PC-3 (cell line): ENCODE measurements around the gene TBC1D5. TPM values are rescaled to one million over a fixed set of nuclear protein-coding genes. Genes with fewer than 3 reads are reported as not detected.

Experiments used
- ATAC-seq: fragments of 200-7000 bp; cut with Tn5 transposase; 2 replicates; pipeline ENCODE4 v1.9.1; 2020; ENCODE audit warnings: mild to moderate bottlenecking, moderate library complexity
- BruUV-seq: library from RNA; stranded (reverse); fragments of 400-500 nt; replicated peaks from 2 replicates; lab custom pipeline; 2021; lab: Mats Ljungman, UMichigan
- CTCF ChIA-PET: fragments of 300-600 bp; sonication (Branson Sonifier 250); formaldehyde crosslinking; loops from one replicate; lab custom pipeline; 2022; ENCODE audit warnings: antibody characterized with exemption; lab: Charles Lee
- POLR2A ChIA-PET: fragments of 300-600 bp; sonication (Branson Sonifier 250); formaldehyde crosslinking; loops from one replicate; lab custom pipeline; 2022; ENCODE audit warnings: antibody characterized with exemption; ENCODE audit not compliant: unreplicated experiment; lab: Charles Lee
- DNase-seq: peaks from one replicate; pipeline ENCODE4 v3.0.0-alpha.2; 2015
- H2AFZ ChIP-seq: fragments of 300-600 bp; sonication (generic); 2 replicates; pipeline ENCODE4 v1.6.0; 2016; ENCODE audit warnings: antibody characterized with exemption, low read length
- H3F3A ChIP-seq: fragments of 300-600 bp; sonication (generic); one replicate; pipeline ENCODE4 v1.6.0; 2017; ENCODE audit warnings: antibody characterized with exemption, low read length, control low read depth, mild to moderate bottlenecking; ENCODE audit not compliant: unreplicated experiment
- H3K27ac ChIP-seq: fragments of 300-600 bp; sonication (generic); 2 replicates; pipeline ENCODE4 v1.5.1; 2016; ENCODE audit warnings: mild to moderate bottlenecking, low read length
- H3K27me3 ChIP-seq: fragments of 300-600 bp; sonication (generic); 2 replicates; pipeline ENCODE4 v1.6.1; 2016; ENCODE audit warnings: low read length, mixed read lengths
- H3K36me3 ChIP-seq: fragments of 300-600 bp; sonication (generic); 2 replicates; pipeline ENCODE4 v1.6.1; 2016; ENCODE audit warnings: low read depth, mixed run types, low read length, mixed read lengths
- H3K4me1 ChIP-seq: fragments of 300-600 bp; sonication (generic); 2 replicates; pipeline ENCODE4 v1.5.1; 2016; ENCODE audit warnings: low read length; ENCODE audit not compliant: insufficient read depth
- H3K4me2 ChIP-seq: fragments of 300-600 bp; sonication (generic); 2 replicates; pipeline ENCODE4 v1.6.0; 2016; ENCODE audit warnings: low read length
- H3K4me3 ChIP-seq: fragments of 300-600 bp; sonication (generic); 2 replicates; pipeline ENCODE4 v1.5.1; 2016; ENCODE audit warnings: mild to moderate bottlenecking, low read length, mixed read lengths
- H3K79me2 ChIP-seq: fragments of 300-600 bp; sonication (generic); 2 replicates; pipeline ENCODE4 v1.6.1; 2017; ENCODE audit warnings: low read length, mixed read lengths
- H3K9ac ChIP-seq: fragments of 300-600 bp; sonication (generic); 2 replicates; pipeline ENCODE4 v1.6.0; 2016; ENCODE audit warnings: mild to moderate bottlenecking, low read length
- H3K9me2 ChIP-seq: fragments of 300-600 bp; sonication (generic); replicated peaks from 2 replicates; pipeline ENCODE4 v1.6.1; 2016; ENCODE audit warnings: mixed run types, low read length, mixed read lengths
- H3K9me3 ChIP-seq: fragments of 300-600 bp; sonication (generic); 2 replicates; pipeline ENCODE4 v1.6.1; 2016; ENCODE audit warnings: low read length, mixed read lengths
- H4K20me1 ChIP-seq: fragments of 300-600 bp; sonication (generic); 2 replicates; pipeline ENCODE4 v1.6.1; 2016; ENCODE audit warnings: low read length, mixed read lengths
- CTCF ChIP-seq: fragments of 300-600 bp; sonication (generic); conservative IDR thresholded peaks from 2 replicates; pipeline ENCODE4 v1.5.1; 2017; ENCODE audit warnings: antibody characterized with exemption, low read depth, mild to moderate bottlenecking, low read length
- EZH2 ChIP-seq: fragments of 300-600 bp; sonication (generic); IDR thresholded peaks from one replicate; pipeline ENCODE4 v1.6.1; 2017; ENCODE audit warnings: antibody characterized with exemption, mild to moderate bottlenecking, low read length; ENCODE audit not compliant: unreplicated experiment
- EZH2phosphoT487 ChIP-seq: fragments of 300-600 bp; sonication (generic); IDR thresholded peaks from 2 replicates; pipeline ENCODE4 v1.6.1; 2018; ENCODE audit warnings: mild to moderate bottlenecking, antibody characterized with exemption, low read length, borderline replicate concordance
- intact Hi-C: fragments of 100-400 bp; cut with micrococcal nuclease; formaldehyde crosslinking; loops from 2 replicates; pipeline ENCODE4 v1.9.0; 2023
- total RNA-seq: library from RNA; depleted of rRNA; stranded (reverse); fragments of >200 nt; gene quantifications from 2 replicates; pipeline ENCODE4 v1.2.3, GENCODE V29; 2014

The TBC1D5 gene
- total RNA-seq, 1 experiment from 2014 or later: 54.5 TPM

GRCh38 chr3:17349093-17349492 is 393.3 kb downstream of the TBC1D5 start:
- Histone ChIP-seq H4K20me1 (no peaks in the 10 kb centered on the region), H3K4me2 (no peak overlapping the region), H3K9me2 (no peaks in the 10 kb centered on the region), H3F3A (no peaks in the 10 kb centered on the region), H3K36me3 (no peaks in the 10 kb centered on the region), H3K27me3 (no peaks in the 10 kb centered on the region), H3K79me2 (no peaks in the 10 kb centered on the region), H3K4me1 (no peaks in the 10 kb centered on the region), H2AFZ (no peak overlapping the region), H3K9me3 (no peaks in the 10 kb centered on the region), H3K4me3 (no peak overlapping the region), H3K9ac (no peak overlapping the region), H3K27ac (no peak overlapping the region)
- BruUV-seq: no TSS peak
- no peak for TF ChIP-seq EZH2phosphoT487
- no peak for TF ChIP-seq EZH2
- no peak for TF ChIP-seq CTCF
- ChIA-PET POLR2A (no interaction called here), CTCF (no interaction called here)
- intact Hi-C loops: no loop called here
- ATAC-seq: no peak
- no peak for DNase-seq

GRCh38 chr3:17342119-17342518 is 400.3 kb downstream of the TBC1D5 start:
- Histone ChIP-seq H3F3A (no peaks in the 10 kb centered on the region), H3K4me2 (no peak overlapping the region), H3K9me2 (no peaks in the 10 kb centered on the region), H3K9me3 (no peaks in the 10 kb centered on the region), H3K27ac (no peak overlapping the region), H2AFZ (no peak overlapping the region), H3K9ac (no peak overlapping the region), H3K27me3 (no peaks in the 10 kb centered on the region), H3K4me3 (no peak overlapping the region), H3K79me2 (no peaks in the 10 kb centered on the region), H4K20me1 (no peaks in the 10 kb centered on the region), H3K4me1 (no peaks in the 10 kb centered on the region), H3K36me3 (no peaks in the 10 kb centered on the region)
- TF ChIP-seq EZH2phosphoT487: no peak
- no peak for TF ChIP-seq EZH2
- TF ChIP-seq CTCF: no peak
- ATAC-seq: no peak
- no peak for DNase-seq
- POLR2A ChIA-PET: no interaction called here
- intact Hi-C loops: no loop called here
- CTCF ChIA-PET: no interaction called here
- no TSS peak for BruUV-seq

- intact Hi-C loops: no loop called here
- no peaks in the 10 kb centered on the region for H3K27me3 ChIP-seq
- TF ChIP-seq EZH2: no peak
- TF ChIP-seq CTCF: no peak
- no peak for TF ChIP-seq EZH2phosphoT487
- no peaks in the 10 kb centered on the region for H3K79me2 ChIP-seq
- no peak overlapping the region for H3K27ac ChIP-seq
- H2AFZ ChIP-seq: no peak overlapping the region
- no peaks in the 10 kb centered on the region for H3K4me1 ChIP-seq
- ChIA-PET CTCF (no interaction called here), POLR2A (no interaction called here)
- no peaks in the 10 kb centered on the region for H3K9me3 ChIP-seq
- BruUV-seq: no TSS peak
- DNase-seq (no peak), ATAC-seq (no peak)
- no peak overlapping the region for H3K4me3 ChIP-seq
- no peaks in the 10 kb centered on the region for H3K9me2 ChIP-seq
- H4K20me1 ChIP-seq: no peaks in the 10 kb centered on the region
- H3K9ac ChIP-seq: no peak overlapping the region
- no peak overlapping the region for H3K4me2 ChIP-seq
- no peaks in the 10 kb centered on the region for H3K36me3 ChIP-seq
- H3F3A ChIP-seq: no peaks in the 10 kb centered on the region
Measured at GRCh38 chr3:17340693-17341092, 401.7 kb downstream of the TBC1D5 start.
